B cell (primary cell): Measurements from ENCODE around the gene CACYBP. TPM values are rescaled to one million over a fixed set of nuclear protein-coding genes. Genes with fewer than 3 reads are reported as not detected.
A peak's percentile ranks its signal among the peaks of the same experiment; 100 is the strongest.

ENCODE experiments used
- ATAC-seq: fragments of 200-7000 bp; cut with Tn5 transposase; one replicate; pipeline ENCODE4 v1.10.0; 2021; ENCODE audit warnings: low read depth, mild to moderate bottlenecking, moderate number of reproducible peaks, moderate library complexity
- CTCF ChIA-PET: fragments of 350-600 bp; sonication (Branson Sonifier 250); formaldehyde crosslinking; loops from one replicate; lab custom pipeline; 2021; ENCODE audit warnings: antibody characterized with exemption, inconsistent platforms; lab: Charles Lee
- POLR2A ChIA-PET: fragments of 350-600 bp; sonication (Branson Sonifier 250); formaldehyde crosslinking; loops from one replicate; lab custom pipeline; 2021; ENCODE audit warnings: antibody characterized with exemption; lab: Charles Lee
- DNase-seq: peaks from one replicate; pipeline ENCODE4 v3.0.0; 2013
- H2AFZ ChIP-seq: 2 replicates; pipeline ENCODE4 v1.6.1; 2012; ENCODE audit warnings: mild to moderate bottlenecking, low read depth, low read length; ENCODE audit not compliant: insufficient read depth, poor library complexity, severe bottlenecking
- H3K27ac ChIP-seq, 2 donors: 1 replicate in 1 of 2; 2 replicates in 1 of 2; pipeline ENCODE4 v1.5.1; 2012 to 2013; ENCODE audit warnings: low read length in 2 of 2, mild to moderate bottlenecking in 2 of 2, moderate library complexity in 1 of 2
- H3K27me3 ChIP-seq, 4 experiments: fragments of 200-600 bp in 1 of 4; sonication (generic) in 1 of 4; replicated peaks in 1 of 4; 1 replicate in 2 of 4; 2 replicates in 2 of 4; pipeline versions ENCODE4 v1.6.1 to v1.7.0; 2013 to 2016; ENCODE audit warnings: low read length in 3 of 4, mild to moderate bottlenecking in 2 of 4, mixed read lengths in 1 of 4, moderate library complexity in 1 of 4; ENCODE audit not compliant: insufficient read depth in 4 of 4, control insufficient read depth in 3 of 4; ENCODE audit errors: control extremely low read depth in 1 of 4
- H3K36me3 ChIP-seq, 2 experiments: replicated peaks in 1 of 2; 1 replicate in 1 of 2; 2 replicates in 1 of 2; pipeline versions ENCODE4 v1.6.1 to v1.7.1; 2013; ENCODE audit warnings: low read length in 1 of 2; ENCODE audit not compliant: insufficient read depth in 2 of 2, control insufficient read depth in 1 of 2; ENCODE audit errors: control extremely low read depth in 1 of 2, extremely low read depth in 1 of 2
- H3K4me1 ChIP-seq, 2 donors: fragments of 200-600 bp in 1 of 2; sonication (generic) in 1 of 2; 1 replicate in 1 of 2; 2 replicates in 1 of 2; pipeline versions ENCODE4 v1.5.1 to v1.6.1; 2013 to 2017; ENCODE audit warnings: low read length in 2 of 2; ENCODE audit not compliant: control insufficient read depth in 2 of 2, insufficient read depth in 2 of 2
- H3K4me2 ChIP-seq: replicated peaks from 2 replicates; pipeline ENCODE3; 2012; ENCODE audit warnings: mild to moderate bottlenecking, low read depth, low read length; ENCODE audit not compliant: poor library complexity, severe bottlenecking
- H3K4me3 ChIP-seq, 5 experiments: fragments of 200-600 bp in 1 of 5; sonication (generic) in 1 of 5; 1 replicate in 3 of 5; 2 replicates in 2 of 5; pipeline versions ENCODE4 v1.5.1 to v1.7.0; 2011 to 2016; ENCODE audit warnings: low read length in 4 of 5, mild to moderate bottlenecking in 4 of 5, low read depth in 2 of 5, control low read depth in 1 of 5, moderate library complexity in 1 of 5; ENCODE audit not compliant: insufficient read depth in 1 of 5; ENCODE audit errors: control extremely low read depth in 1 of 5, extremely low read depth in 1 of 5
- H3K79me2 ChIP-seq: fragments of 200-600 bp; sonication (generic); one replicate; pipeline ENCODE4 v1.6.0; 2016; ENCODE audit warnings: low read length; ENCODE audit not compliant: control insufficient read depth, insufficient read depth
- H3K9ac ChIP-seq: fragments of 200-600 bp; sonication (generic); 2 replicates; pipeline ENCODE4 v1.6.1; 2017; ENCODE audit warnings: mild to moderate bottlenecking, low read length, moderate library complexity
- H3K9me3 ChIP-seq, 3 donors: one replicate each; pipeline versions ENCODE4 v1.6.1 to v1.7.1; 2013; ENCODE audit warnings: low read length in 2 of 3; ENCODE audit not compliant: control insufficient read depth in 2 of 3, insufficient read depth in 1 of 3; ENCODE audit errors: control extremely low read depth in 1 of 3
- H4K20me1 ChIP-seq: 2 replicates; pipeline ENCODE4 v1.6.0; 2012; ENCODE audit warnings: mild to moderate bottlenecking, low read length; ENCODE audit not compliant: insufficient read depth, control insufficient read depth, poor library complexity, severe bottlenecking
- H3K27ac Mint-ChIP-seq: one replicate; pipeline ENCODE4 v1.8.0; 2021; ENCODE audit warnings: mixed read lengths
- H3K27me3 Mint-ChIP-seq: one replicate; pipeline ENCODE4 v1.8.0; 2021; ENCODE audit warnings: mixed read lengths
- H3K4me1 Mint-ChIP-seq: one replicate; pipeline ENCODE4 v1.8.0; 2021; ENCODE audit warnings: mixed read lengths
- H3K4me3 Mint-ChIP-seq: one replicate; pipeline ENCODE4 v1.8.0; 2021; ENCODE audit warnings: mixed read lengths
- H3K9me3 Mint-ChIP-seq: one replicate; pipeline ENCODE4 v1.8.0; 2022; ENCODE audit warnings: mixed read lengths; ENCODE audit not compliant: insufficient read depth
- CTCF ChIP-seq: fragments of 200-600 bp; IDR thresholded peaks from one replicate; pipeline ENCODE4 v1.8.0; 2022; ENCODE audit warnings: antibody characterized with exemption, mild to moderate bottlenecking
- EZH2 ChIP-seq: IDR thresholded peaks from 2 replicates; pipeline ENCODE4 v1.6.1; 2012; ENCODE audit warnings: borderline replicate concordance, low read depth, mild to moderate bottlenecking, moderate library complexity, low read length; ENCODE audit not compliant: insufficient read depth, poor library complexity, severe bottlenecking
- WGBS: methylation state at CpG from one replicate; pipeline ENCODE4 v1.1.5; 2013; ENCODE audit warnings: missing lambda C conversion rate; ENCODE audit not compliant: insufficient coverage; 5-methylcytosine and 5-hydroxymethylcytosine counted together
- intact Hi-C: fragments of 100-400 bp; cut with micrococcal nuclease; formaldehyde crosslinking; loops from one replicate; pipeline ENCODE4 v1.10.0; 2022
- polyA plus RNA-seq: library from polyadenylated mRNA; depleted of rRNA; stranded (reverse); fragments of >200 nt; gene quantifications from 2 replicates; pipeline ENCODE4 v1.2.3, GENCODE V29; 2012
- total RNA-seq, 2 donors: library from RNA; stranded (reverse); fragments of 120-200 nt in 1 of 2; gene quantifications; 1 replicate in 1 of 2; 2 replicates in 1 of 2; pipeline versions ENCODE4 v1.2.3 to v1.2.4, GENCODE V29; 2013 to 2022

CACYBP gene
- total and polyA plus RNA-seq, 2 donors (not counting 1 experiment from before 2014, with no cell fraction given): 16.2 to 71.1 TPM

- peak overlapping the region; percentile 45 for H3K4me2 ChIP-seq
- H3K4me3 ChIP-seq: peak overlapping the region in 1 of 5 experiments; percentile 48
- no peaks in the 10 kb centered on the region for H3K9me3 ChIP-seq
- no peaks in the 10 kb centered on the region for H3K27me3 ChIP-seq
- Mint-ChIP-seq H3K9me3 (no peaks in the 10 kb centered on the region), H3K4me3 (peak overlapping the region; percentile 82), H3K4me1 (peaks cover 57% of the 10 kb centered on the region), H3K27ac (peak overlapping the region; percentile 79), H3K27me3 (no peaks in the 10 kb centered on the region)
- no peaks in the 10 kb centered on the region for H3K79me2 ChIP-seq
- ChIA-PET CTCF (interaction anchor here (1.1 to 2.5 kb wide), 8 partner anchors 11 to 165 kb away, joined by 3 to 12 read pairs (median 6); no protein-coding TSS in a partner anchor), POLR2A (interaction anchor here (1.2 kb wide), 1 partner anchor 11 kb away, joined by 8 read pairs; no protein-coding TSS in a partner anchor)
- no peak for DNase-seq
- peak overlapping the region; percentile 43 to 44 for H3K27ac ChIP-seq
- no peak overlapping the region for H3K9ac ChIP-seq
- H3K4me1 ChIP-seq: peaks cover 40 to 51% of the 10 kb centered on the region in 2 donors
- no peak overlapping the region for H2AFZ ChIP-seq
- WGBS: 40% methylated on average over 1 of the region's 1 CpG
- peaks cover 0 to 10% of the 10 kb centered on the region in 2 experiments for H3K36me3 ChIP-seq
- H4K20me1 ChIP-seq: no peaks in the 10 kb centered on the region
- no peak for ATAC-seq
- TF ChIP-seq CTCF (no peak), EZH2 (no peak)
- intact Hi-C loops: loop anchor here (1.0 to 5.0 kb wide), 3 partner anchors 12 to 168 kb away; no protein-coding TSS in a partner anchor
Observed at GRCh38 chr1:174964972-174965361, 34.8 kb upstream of the CACYBP start.

GRCh38 chr1:174965362-174966007 is 34.3 kb upstream of the CACYBP start:
- WGBS: 55% methylated on average over 2 of the region's 3 CpGs
- H3K4me1 Mint-ChIP-seq: peaks cover 57% of the 10 kb centered on the region
- H3K27ac Mint-ChIP-seq: peak overlapping the region; percentile 79
- H3K4me3 Mint-ChIP-seq: peak overlapping the region; percentile 82
- TF ChIP-seq CTCF (no peak), EZH2 (no peak)
- H3K4me2 ChIP-seq: peak overlapping the region; percentile 6
- intact Hi-C loops: loop anchor here (2.0 to 5.0 kb wide), 2 partner anchors 17 to 168 kb away; no protein-coding TSS in a partner anchor
- H3K79me2 ChIP-seq: no peaks in the 10 kb centered on the region
- no peaks in the 10 kb centered on the region for H3K9me3 ChIP-seq
- ATAC-seq: no peak
- peaks cover 40 to 51% of the 10 kb centered on the region in 2 donors for H3K4me1 ChIP-seq
- no peak for DNase-seq
- H2AFZ ChIP-seq: no peak overlapping the region
- peak overlapping the region; percentile 43 to 44 for H3K27ac ChIP-seq
- CTCF ChIA-PET: interaction anchor here (1.1 to 2.5 kb wide), 9 partner anchors 11 to 192 kb away, joined by 3 to 12 read pairs (median 6); no protein-coding TSS in a partner anchor
- H4K20me1 ChIP-seq: no peaks in the 10 kb centered on the region
- H3K27me3 Mint-ChIP-seq: no peaks in the 10 kb centered on the region
- H3K9me3 Mint-ChIP-seq: no peaks in the 10 kb centered on the region
- POLR2A ChIA-PET: interaction anchor here (0.6 kb wide), 1 partner anchor 19 kb away, joined by 3 read pairs; no protein-coding TSS in a partner anchor
- H3K4me3 ChIP-seq: peak overlapping the region in 1 of 5 experiments; percentile 48
- no peaks in the 10 kb centered on the region for H3K27me3 ChIP-seq
- peaks cover 0 to 16% of the 10 kb centered on the region in 2 experiments for H3K36me3 ChIP-seq
- H3K9ac ChIP-seq: no peak overlapping the region
